ENCODE results near the gene CHCHD10.

Gene CHCHD10

GRCh38 chr22:23806837-23807236, 39.1 kb upstream of the CHCHD10 start:
- TF ChIP-seq BACH2 (CRISPR knock-in tag; IDR thresholded peaks at IDR 0.05; ENCODE audit: borderline replicate concordance): no peak
- TF ChIP-seq, protein P1, sequence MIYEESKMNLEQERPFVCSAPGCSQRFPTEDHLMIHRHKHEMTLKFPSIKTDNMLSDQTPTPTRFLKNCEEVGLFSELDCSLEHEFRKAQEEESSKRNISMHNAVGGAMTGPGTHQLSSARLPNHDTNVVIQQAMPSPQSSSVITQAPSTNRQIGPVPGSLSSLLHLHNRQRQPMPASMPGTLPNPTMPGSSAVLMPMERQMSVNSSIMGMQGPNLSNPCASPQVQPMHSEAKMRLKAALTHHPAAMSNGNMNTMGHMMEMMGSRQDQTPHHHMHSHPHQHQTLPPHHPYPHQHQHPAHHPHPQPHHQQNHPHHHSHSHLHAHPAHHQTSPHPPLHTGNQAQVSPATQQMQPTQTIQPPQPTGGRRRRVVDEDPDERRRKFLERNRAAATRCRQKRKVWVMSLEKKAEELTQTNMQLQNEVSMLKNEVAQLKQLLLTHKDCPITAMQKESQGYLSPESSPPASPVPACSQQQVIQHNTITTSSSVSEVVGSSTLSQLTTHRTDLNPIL (CRISPR knock-in tag; IDR thresholded peaks at IDR 0.05; ENCODE audit: low read depth): no peak
- no peak for TF ChIP-seq ZNF565 (CRISPR knock-in tag; conservative IDR thresholded peaks at IDR 0.05; ENCODE audit: low read depth)
- no peak for TF ChIP-seq CSDC2 (CRISPR knock-in tag; IDR thresholded peaks at IDR 0.05)
- no peak for TF ChIP-seq RARB (CRISPR knock-in tag; IDR thresholded peaks at IDR 0.05)
- ATAC-seq: no peak

DNA sequence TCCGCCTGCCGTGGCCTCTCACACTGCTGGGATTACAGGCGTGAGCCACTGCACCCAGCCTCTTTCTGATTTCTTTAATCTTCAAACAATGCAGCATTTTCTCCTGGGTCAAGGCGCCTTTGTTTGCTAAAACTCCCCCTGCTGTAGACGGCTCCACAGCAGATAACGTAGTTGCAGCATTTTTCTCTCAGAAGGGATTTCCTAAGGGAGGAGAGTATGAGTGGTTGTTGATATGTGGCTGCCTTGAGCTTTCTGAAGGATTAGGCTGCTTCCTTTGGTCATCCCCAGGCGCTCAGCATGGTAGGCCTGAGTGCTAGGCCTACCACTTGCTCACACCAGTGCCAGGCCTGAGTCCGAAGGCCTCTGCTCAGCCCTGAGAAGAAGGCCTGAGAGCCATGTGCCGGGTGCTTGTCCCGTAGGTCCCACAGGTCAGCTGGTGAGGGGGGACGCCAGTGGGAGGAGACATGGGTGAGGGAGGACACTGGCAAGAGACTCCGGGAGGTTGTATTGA, 37.1 kb upstream of the CHCHD10 start:
- TF ChIP-seq ZNF8 (CRISPR knock-in tag; IDR thresholded peaks at IDR 0.05) (no peak), TCF4 (CRISPR knock-in tag; IDR thresholded peaks at IDR 0.05; ENCODE audit: borderline replicate concordance) (no peak), CSDC2 (CRISPR knock-in tag; IDR thresholded peaks at IDR 0.05) (no peak)
- ATAC-seq: no peak

DNA sequence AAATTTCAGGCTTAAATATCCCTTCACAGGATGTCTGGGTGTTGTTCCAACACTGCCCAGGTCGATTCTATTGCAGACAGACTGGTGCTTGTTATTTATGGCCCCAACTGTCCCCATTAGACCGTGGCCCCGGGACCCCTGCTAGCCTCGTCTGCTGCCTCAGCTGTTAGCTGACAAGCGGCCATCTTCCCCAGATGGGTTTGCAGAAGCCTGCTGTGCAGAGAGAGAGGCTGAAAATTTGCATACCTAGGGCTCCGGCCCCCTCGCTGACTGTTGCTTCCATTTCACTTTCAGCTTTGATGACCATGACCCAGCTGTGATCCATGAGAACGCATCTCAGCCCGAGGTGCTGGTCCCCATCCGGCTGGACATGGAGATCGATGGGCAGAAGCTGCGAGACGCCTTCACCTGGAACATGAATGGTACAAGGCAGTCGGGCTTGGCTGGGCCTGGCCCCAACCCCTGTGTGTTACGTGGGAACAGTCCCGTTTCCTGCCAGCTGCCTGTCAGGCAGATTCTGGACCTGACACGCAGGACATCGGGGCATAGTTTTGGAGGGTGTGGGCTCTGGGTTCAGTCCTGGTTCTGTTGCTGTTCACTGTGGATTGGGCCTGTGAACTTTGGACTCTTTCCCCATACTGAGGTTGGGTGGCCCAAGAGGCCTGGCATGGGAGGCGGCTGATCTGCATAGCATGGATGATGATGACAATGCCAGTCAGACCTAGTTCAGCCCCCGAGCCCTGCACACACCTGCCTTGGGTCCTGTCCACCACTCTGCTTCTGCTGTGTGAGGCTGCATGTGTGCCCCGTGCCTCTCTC, 35.4 kb upstream of the CHCHD10 start:
- ATAC-seq: no peak
- TF ChIP-seq ISL1 (CRISPR knock-in tag; IDR thresholded peaks at IDR 0.05) (no peak), RARB (CRISPR knock-in tag; IDR thresholded peaks at IDR 0.05) (no peak), BACH2 (CRISPR knock-in tag; IDR thresholded peaks at IDR 0.05; ENCODE audit: borderline replicate concordance) (no peak), GLIS3 (CRISPR knock-in tag; IDR thresholded peaks at IDR 0.05) (no peak), CSDC2 (CRISPR knock-in tag; IDR thresholded peaks at IDR 0.05) (no peak), OSR1 (CRISPR knock-in tag; IDR thresholded peaks at IDR 0.05) (no peak), TOX (CRISPR knock-in tag; IDR thresholded peaks at IDR 0.05; ENCODE audit: borderline replicate concordance) (no peak), ESRRG (CRISPR knock-in tag; IDR thresholded peaks at IDR 0.05) (no peak), ZNF565 (CRISPR knock-in tag; conservative IDR thresholded peaks at IDR 0.05; ENCODE audit: low read depth) (no peak), CSRNP3 (CRISPR knock-in tag; IDR thresholded peaks at IDR 0.05) (no peak)
- TF ChIP-seq, protein P2, sequence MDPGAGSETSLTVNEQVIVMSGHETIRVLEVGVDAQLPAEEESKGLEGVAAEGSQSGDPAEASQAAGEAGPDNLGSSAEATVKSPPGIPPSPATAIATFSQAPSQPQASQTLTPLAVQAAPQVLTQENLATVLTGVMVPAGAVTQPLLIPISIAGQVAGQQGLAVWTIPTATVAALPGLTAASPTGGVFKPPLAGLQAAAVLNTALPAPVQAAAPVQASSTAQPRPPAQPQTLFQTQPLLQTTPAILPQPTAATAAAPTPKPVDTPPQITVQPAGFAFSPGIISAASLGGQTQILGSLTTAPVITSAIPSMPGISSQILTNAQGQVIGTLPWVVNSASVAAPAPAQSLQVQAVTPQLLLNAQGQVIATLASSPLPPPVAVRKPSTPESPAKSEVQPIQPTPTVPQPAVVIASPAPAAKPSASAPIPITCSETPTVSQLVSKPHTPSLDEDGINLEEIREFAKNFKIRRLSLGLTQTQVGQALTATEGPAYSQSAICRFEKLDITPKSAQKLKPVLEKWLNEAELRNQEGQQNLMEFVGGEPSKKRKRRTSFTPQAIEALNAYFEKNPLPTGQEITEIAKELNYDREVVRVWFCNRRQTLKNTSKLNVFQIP (CRISPR knock-in tag; IDR thresholded peaks at IDR 0.05; ENCODE audit: borderline replicate concordance, low read depth): no peak
- TF ChIP-seq, protein P3, sequence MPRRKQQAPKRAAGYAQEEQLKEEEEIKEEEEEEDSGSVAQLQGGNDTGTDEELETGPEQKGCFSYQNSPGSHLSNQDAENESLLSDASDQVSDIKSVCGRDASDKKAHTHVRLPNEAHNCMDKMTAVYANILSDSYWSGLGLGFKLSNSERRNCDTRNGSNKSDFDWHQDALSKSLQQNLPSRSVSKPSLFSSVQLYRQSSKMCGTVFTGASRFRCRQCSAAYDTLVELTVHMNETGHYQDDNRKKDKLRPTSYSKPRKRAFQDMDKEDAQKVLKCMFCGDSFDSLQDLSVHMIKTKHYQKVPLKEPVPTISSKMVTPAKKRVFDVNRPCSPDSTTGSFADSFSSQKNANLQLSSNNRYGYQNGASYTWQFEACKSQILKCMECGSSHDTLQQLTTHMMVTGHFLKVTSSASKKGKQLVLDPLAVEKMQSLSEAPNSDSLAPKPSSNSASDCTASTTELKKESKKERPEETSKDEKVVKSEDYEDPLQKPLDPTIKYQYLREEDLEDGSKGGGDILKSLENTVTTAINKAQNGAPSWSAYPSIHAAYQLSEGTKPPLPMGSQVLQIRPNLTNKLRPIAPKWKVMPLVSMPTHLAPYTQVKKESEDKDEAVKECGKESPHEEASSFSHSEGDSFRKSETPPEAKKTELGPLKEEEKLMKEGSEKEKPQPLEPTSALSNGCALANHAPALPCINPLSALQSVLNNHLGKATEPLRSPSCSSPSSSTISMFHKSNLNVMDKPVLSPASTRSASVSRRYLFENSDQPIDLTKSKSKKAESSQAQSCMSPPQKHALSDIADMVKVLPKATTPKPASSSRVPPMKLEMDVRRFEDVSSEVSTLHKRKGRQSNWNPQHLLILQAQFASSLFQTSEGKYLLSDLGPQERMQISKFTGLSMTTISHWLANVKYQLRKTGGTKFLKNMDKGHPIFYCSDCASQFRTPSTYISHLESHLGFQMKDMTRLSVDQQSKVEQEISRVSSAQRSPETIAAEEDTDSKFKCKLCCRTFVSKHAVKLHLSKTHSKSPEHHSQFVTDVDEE (CRISPR knock-in tag; IDR thresholded peaks at IDR 0.05): no peak

DNA sequence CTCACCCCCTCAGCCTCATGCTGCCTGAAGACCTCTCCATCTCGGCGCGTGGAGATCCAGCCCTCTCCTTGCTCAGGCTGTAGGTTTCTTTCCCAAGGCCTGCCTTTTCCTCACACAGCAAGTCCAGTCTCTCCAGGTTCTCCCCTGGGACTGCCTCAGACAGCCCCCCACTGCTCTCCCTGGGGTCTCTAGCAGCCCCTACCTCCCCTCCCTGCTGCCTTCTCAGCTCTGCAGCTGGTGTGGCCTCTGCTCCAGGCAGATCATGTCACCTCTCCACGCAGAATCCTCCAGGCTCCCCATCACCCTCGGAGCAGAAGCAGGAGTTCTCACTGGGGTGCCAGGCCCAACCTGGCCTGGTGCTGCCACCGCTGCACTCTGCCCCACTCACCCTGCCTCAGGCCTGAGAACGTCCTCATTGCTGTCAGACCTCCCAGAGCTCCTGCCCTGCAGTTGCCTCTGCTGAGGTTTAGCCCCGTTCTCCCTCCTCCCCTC, 34.2 kb upstream of the CHCHD10 start:
- no peak for ATAC-seq
- TF ChIP-seq, protein P4, sequence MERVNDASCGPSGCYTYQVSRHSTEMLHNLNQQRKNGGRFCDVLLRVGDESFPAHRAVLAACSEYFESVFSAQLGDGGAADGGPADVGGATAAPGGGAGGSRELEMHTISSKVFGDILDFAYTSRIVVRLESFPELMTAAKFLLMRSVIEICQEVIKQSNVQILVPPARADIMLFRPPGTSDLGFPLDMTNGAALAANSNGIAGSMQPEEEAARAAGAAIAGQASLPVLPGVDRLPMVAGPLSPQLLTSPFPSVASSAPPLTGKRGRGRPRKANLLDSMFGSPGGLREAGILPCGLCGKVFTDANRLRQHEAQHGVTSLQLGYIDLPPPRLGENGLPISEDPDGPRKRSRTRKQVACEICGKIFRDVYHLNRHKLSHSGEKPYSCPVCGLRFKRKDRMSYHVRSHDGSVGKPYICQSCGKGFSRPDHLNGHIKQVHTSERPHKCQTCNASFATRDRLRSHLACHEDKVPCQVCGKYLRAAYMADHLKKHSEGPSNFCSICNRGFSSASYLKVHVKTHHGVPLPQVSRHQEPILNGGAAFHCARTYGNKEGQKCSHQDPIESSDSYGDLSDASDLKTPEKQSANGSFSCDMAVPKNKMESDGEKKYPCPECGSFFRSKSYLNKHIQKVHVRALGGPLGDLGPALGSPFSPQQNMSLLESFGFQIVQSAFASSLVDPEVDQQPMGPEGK (CRISPR knock-in tag; IDR thresholded peaks at IDR 0.05; ENCODE audit: borderline replicate concordance): no peak
- TF ChIP-seq ZC3H10 (CRISPR knock-in tag; IDR thresholded peaks at IDR 0.05) (no peak), ISL1 (CRISPR knock-in tag; IDR thresholded peaks at IDR 0.05) (no peak), ZNF565 (CRISPR knock-in tag; conservative IDR thresholded peaks at IDR 0.05; ENCODE audit: low read depth) (no peak), SNAI2 (CRISPR knock-in tag; IDR thresholded peaks at IDR 0.05) (no peak), CSRNP3 (CRISPR knock-in tag; IDR thresholded peaks at IDR 0.05) (no peak), CSDC2 (CRISPR knock-in tag; IDR thresholded peaks at IDR 0.05) (no peak), ZFP30 (CRISPR knock-in tag; IDR thresholded peaks at IDR 0.05) (no peak), ZFP3 (CRISPR knock-in tag; IDR thresholded peaks at IDR 0.05) (no peak), GLIS3 (CRISPR knock-in tag; IDR thresholded peaks at IDR 0.05) (no peak), ARNTL (CRISPR knock-in tag; IDR thresholded peaks at IDR 0.05; ENCODE audit: borderline replicate concordance, low read depth) (no peak), PPARA (CRISPR knock-in tag; IDR thresholded peaks at IDR 0.05; ENCODE audit: borderline replicate concordance) (no peak), TCF4 (CRISPR knock-in tag; IDR thresholded peaks at IDR 0.05; ENCODE audit: borderline replicate concordance) (no peak)
- TF ChIP-seq, protein P2 (CRISPR knock-in tag; IDR thresholded peaks at IDR 0.05; ENCODE audit: borderline replicate concordance, low read depth): no peak

Measured in SK-N-SH treated with all-trans-retinoic acid at 6 μM for 48 hours (cell line).